Stomach (tissue), 4 donors: ENCODE measurements around the gene GPR171.

Source experiments
- CTCF ChIP-seq, 7 experiments: fragments of 450-650 bp in 4 of 7; fragments of 200-600 bp in 3 of 7; sonication (generic) in 3 of 7; IDR thresholded peaks; one replicate each; pipeline ENCODE4 v1.5.1; 2016 to 2019; ENCODE audit warnings: antibody characterized with exemption in 7 of 7, control low read depth in 2 of 7, mild to moderate bottlenecking in 1 of 7
- EP300 ChIP-seq: sonication (generic); formaldehyde crosslinking; IDR thresholded peaks from one replicate; pipeline ENCODE4 v1.6.1; 2017; ENCODE audit warnings: antibody characterized with exemption
- POLR2AphosphoS5 ChIP-seq, 3 donors: sonication (generic); formaldehyde crosslinking; IDR thresholded peaks; one replicate each; pipeline ENCODE4 v1.6.1; 2016; ENCODE audit warnings: antibody characterized with exemption in 3 of 3

- TF ChIP-seq POLR2AphosphoS5 (IDR thresholded peaks at IDR 0.05) (no peak), CTCF (IDR thresholded peaks at IDR 0.05) (no peak), EP300 (no peak)
Observed at GRCh38 chr3:151225040-151225975, 22.3 kb upstream of the GPR171 start.
